HG02588 (cell line): ENCODE results near the gene DOCK11.
"Not testable (repeated sequence)": the region's sequence is repeated elsewhere in the genome, so short reads cannot be mapped to it uniquely, and the experiment has no call there.

ENCODE experiments used
- ATAC-seq: cut with Tn5 transposase; IDR thresholded peaks from one replicate; pipeline ENCODE4 v1.9.1; 2021; ENCODE audit warnings: mild to moderate bottlenecking, moderate library complexity; ENCODE audit not compliant: unreplicated experiment

The DOCK11 gene

DNA sequence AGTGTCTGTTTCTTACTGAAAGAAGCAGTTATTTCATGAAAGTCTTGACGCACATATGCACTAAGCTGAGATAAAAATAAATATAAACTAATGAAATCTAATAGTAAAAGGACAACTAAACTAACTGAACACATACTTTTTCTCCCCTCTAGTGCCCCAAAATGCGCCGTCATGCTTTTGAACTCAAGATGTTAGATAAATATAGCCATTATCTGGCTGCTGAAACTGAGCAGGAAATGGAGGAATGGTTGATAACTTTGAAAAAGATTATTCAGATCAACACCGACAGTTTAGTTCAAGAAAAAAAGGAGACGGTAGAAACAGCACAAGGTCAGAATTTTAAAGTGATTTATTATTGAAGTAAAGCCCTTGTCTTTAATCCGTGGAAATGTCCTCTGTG lies 70.2 kb downstream of the DOCK11 start:
- no peak for ATAC-seq

DNA sequence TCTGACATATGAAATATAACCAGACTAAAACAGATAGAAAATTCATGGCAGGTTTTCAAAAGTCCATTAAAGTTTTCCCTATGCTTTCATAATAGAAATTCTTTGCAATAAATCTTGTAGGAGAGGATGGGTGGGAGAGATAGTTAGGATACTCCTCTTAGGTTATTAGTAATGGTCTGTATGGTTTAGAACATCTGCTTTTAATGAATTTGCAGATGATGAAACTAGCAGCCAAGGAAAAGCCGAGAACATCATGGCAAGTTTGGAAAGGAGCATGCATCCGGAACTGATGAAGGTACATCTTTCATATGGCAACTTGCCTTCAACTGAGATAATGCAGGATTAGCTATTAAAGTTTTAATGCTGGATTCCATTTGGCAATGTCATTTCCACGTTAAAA lies 70.7 kb downstream of the DOCK11 start:
- no peak for ATAC-seq

DNA sequence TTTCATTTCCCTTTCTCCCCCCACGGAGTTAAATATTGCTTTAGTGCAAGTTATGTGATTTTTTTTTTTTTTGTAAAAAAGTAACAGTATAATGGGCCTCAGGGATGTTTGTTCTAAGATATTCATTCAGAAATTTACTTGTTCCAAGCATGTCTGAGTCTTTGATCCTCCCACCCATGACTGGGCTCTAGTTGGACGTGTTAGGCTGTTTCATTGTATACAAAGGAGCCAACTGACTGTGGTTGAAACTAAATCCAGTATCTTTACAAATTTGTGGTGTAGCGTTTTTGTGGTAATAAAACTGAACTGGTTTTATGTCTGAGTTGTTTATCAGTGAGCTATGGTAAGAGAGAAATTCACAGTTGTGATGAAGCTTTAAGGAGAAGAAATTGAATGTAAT lies 74.1 kb downstream of the DOCK11 start:
- no peak for ATAC-seq

- no peak for ATAC-seq
Measured at GRCh38 chrX:118570209-118570608, 74.6 kb downstream of the DOCK11 start.

- ATAC-seq, result no peak
Measured at GRCh38 chrX:118571836-118572235, 76.2 kb downstream of the DOCK11 start.

DNA sequence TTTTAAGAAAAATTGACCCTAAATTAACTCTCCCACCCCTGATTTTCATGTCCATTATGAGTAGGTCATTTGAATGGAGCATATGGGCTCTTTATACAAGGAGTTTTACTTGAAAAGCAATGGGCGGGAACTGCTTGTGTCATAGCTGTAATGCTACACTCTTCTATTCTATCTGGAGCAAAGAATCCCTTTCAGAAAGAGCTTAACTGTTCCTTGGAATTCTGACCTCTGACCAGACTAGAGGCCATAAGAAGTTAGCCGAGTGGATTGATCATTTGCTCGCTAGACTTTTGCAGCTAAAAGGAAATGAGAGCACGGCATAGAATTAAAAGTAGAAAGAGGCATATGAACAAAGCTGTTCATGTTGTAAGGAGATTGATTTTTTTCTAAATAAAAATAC lies 79.1 kb downstream of the DOCK11 start:
- no peak for ATAC-seq

DNA sequence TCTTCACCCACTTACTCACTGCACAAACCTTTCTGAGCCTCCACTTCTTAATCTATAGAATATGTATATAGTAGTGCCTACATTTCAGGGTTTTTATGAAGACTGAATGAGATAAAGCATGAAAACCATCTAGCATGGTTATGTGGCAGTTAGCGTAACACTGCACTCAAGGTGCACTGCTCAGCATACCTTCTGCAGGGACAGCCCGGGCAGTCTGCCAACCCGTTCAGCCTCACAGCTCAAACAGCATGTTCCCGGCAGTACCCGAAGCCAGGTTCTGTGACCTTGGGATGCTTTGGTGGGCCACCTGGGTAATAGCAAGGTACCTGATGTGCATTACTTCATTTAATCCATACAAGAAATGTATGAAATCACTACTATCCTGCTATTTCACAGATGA lies 81.4 kb downstream of the DOCK11 start:
- no peak for ATAC-seq

GRCh38 chrX:118579417-118579816 lies 83.8 kb downstream of the DOCK11 start:
- ATAC-seq, result no peak

- not testable (repeated sequence) for ATAC-seq
Measured at GRCh38 chrX:118582926-118583325, 87.3 kb downstream of the DOCK11 start.

DNA sequence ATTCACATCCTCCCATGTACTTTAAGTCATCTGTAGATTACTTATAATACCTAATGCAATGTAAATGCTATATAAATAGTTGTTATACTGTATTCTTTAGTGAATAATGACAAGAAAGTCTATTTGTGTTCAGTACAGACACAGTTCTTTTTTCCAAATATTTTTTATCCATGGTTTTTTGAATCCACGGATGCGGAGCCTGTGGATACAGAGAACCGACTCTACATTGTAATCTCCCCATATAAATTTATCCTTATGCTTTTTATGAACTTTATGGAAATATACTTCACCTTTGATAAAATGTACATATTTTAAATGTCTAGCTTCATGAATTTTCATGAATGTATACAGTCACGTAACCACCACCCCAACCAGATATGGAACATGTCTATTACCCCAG lies 88.2 kb downstream of the DOCK11 start:
- no peak for ATAC-seq

GRCh38 chrX:118585296-118585695 lies 89.7 kb downstream of the DOCK11 start:
- ATAC-seq, result no peak

DNA sequence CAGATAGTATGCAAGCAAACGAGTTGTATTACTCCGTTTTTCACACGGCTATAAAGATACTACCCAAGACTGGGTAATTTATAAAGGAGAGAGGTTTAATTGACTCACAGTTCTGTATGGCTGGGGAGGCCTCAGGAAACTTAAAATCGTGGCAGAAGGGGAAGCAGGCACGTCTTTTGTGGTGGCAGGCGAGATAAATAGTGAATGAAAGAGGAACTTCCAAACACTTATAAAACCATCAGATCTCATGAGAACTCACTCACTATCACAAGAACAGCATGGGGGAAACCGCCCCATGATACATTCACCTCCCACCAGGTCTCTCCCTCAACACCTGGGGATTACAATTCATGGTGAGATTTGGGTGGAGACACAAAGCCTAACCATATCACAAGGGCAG lies 90.6 kb downstream of the DOCK11 start:
- not testable (repeated sequence) for ATAC-seq

- no peak for ATAC-seq
Measured at GRCh38 chrX:118588715-118589114, 93.1 kb downstream of the DOCK11 start.

GRCh38 chrX:118589227-118589626 lies 93.6 kb downstream of the DOCK11 start:
- no peak for ATAC-seq

- ATAC-seq, result no peak
Measured at GRCh38 chrX:118593407-118593806, 97.8 kb downstream of the DOCK11 start.

GRCh38 chrX:118594697-118595420 lies 99.2 kb downstream of the DOCK11 start:
- ATAC-seq, result no peak

- no peak for ATAC-seq
Measured at GRCh38 chrX:118595501-118596042, 100.0 kb downstream of the DOCK11 start.

DNA sequence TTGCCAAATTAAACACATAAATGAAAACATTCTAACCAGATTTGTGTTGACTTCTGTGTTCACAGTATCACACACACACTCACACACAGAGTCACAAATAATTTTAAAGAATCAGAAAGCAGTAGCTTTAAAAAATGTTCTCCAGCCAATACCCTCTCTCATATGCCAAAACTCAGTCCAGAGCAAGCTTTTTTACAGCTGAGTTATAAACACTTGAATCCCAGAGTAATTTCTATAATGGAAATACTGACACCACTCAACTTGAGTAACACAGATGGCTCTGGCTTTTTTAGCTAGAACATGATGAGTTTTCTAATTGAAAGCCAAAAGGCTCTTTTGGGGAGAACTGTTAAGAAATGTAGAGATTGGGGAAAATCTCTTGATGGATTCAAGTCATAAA lies 100.8 kb downstream of the DOCK11 start:
- ATAC-seq, result no peak

GRCh38 chrX:118603981-118604380 lies 108.4 kb downstream of the DOCK11 start:
- no peak for ATAC-seq

- ATAC-seq, result no peak
Measured at GRCh38 chrX:118612290-118612689, 116.7 kb downstream of the DOCK11 start.

GRCh38 chrX:118614150-118614549 lies 118.5 kb downstream of the DOCK11 start:
- ATAC-seq, result no peak

DNA sequence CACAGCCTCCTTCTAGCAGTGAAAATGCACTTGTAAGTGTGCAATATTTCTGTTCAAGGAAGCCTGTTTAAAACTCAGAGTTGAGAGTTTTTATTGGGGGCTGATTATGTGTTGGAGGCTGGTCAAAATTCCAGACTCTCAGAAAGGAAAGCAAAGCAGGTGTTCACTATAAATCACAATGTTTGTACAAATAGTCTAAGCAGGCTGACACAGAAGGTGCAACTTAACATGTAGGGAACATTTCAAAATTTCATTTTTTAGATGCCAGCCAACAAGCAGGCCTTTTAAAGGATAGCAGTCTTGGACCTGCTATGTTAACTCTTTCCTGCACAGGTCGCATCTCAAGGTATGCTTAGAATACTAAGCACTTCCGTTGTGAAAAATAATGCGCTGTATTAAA lies 119.5 kb downstream of the DOCK11 start:
- no peak for ATAC-seq
